Gastroesophageal sphincter (tissue), 4 donors: ENCODE measurements around the gene RNF141. TPM values are rescaled to one million over a fixed set of nuclear protein-coding genes. Genes with fewer than 3 reads are reported as not detected.
A peak's percentile ranks its signal among the peaks of the same experiment; 100 is the strongest.

Source experiments
- ATAC-seq: fragments of 150-250 bp; one replicate; pipeline ENCODE4 v1.9.1; 2016; ENCODE audit warnings: mild to moderate bottlenecking, moderate library complexity
- H3K27ac ChIP-seq, 4 donors: fragments of 200-600 bp; sonication (generic) in 3 of 4; 1 replicate in 3 of 4; 2 replicates in 1 of 4; pipeline ENCODE4 v1.5.1; 2016 to 2019
- H3K27me3 ChIP-seq: fragments of 200-600 bp; sonication (generic); one replicate; pipeline ENCODE4 v1.5.1; 2019
- H3K36me3 ChIP-seq, 2 donors: fragments of 200-600 bp; sonication (generic); one replicate each; pipeline ENCODE4 v1.5.1; 2019; ENCODE audit warnings: control low read depth in 1 of 2
- H3K4me1 ChIP-seq, 3 donors: fragments of 200-600 bp; sonication (generic); 1 replicate in 2 of 3; 2 replicates in 1 of 3; pipeline ENCODE4 v1.5.1; 2016 to 2019; ENCODE audit warnings: control low read depth in 2 of 3
- H3K4me3 ChIP-seq, 2 donors: fragments of 200-600 bp; sonication (generic); one replicate each; pipeline ENCODE4 v1.5.1; 2019; ENCODE audit warnings: mild to moderate bottlenecking in 1 of 2, moderate library complexity in 1 of 2
- H3K9me3 ChIP-seq, 3 donors: fragments of 200-600 bp; sonication (generic); one replicate each; pipeline ENCODE4 v1.5.1; 2017 to 2019; ENCODE audit warnings: control low read depth in 2 of 3
- EP300 ChIP-seq: sonication (generic); formaldehyde crosslinking; IDR thresholded peaks from one replicate; pipeline ENCODE4 v1.6.1; 2017; ENCODE audit warnings: antibody characterized with exemption, mild to moderate bottlenecking
- POLR2A ChIP-seq, 2 donors: fragments of 450-650 bp; IDR thresholded peaks; one replicate each; pipeline ENCODE4 v1.6.1; 2017; ENCODE audit warnings: antibody characterized with exemption in 2 of 2, mild to moderate bottlenecking in 2 of 2, moderate library complexity in 1 of 2
- POLR2AphosphoS5 ChIP-seq: sonication (generic); formaldehyde crosslinking; IDR thresholded peaks from one replicate; pipeline ENCODE4 v1.6.1; 2017; ENCODE audit warnings: antibody characterized with exemption
- WGBS, 2 donors: methylation state at CpG; one replicate each; pipeline ENCODE4 v1.1.5; 2018; ENCODE audit warnings: low coverage in 1 of 2; 5-methylcytosine and 5-hydroxymethylcytosine counted together
- total RNA-seq, 4 donors: library from RNA; depleted of rRNA; stranded (reverse); fragments of >200 nt; gene quantifications; one replicate each; pipeline ENCODE4 v1.1.0, GENCODE V29; 2016
- TF ChIP-seq, protein P1 (sequence below), 4 experiments: fragments of 200-600 bp in 2 of 4; fragments of 450-650 bp in 2 of 4; sonication (generic) in 1 of 4; IDR thresholded peaks; one replicate each; pipeline ENCODE4 v1.5.1; 2017 to 2019; ENCODE audit warnings: antibody characterized with exemption in 4 of 4, mild to moderate bottlenecking in 2 of 4, moderate library complexity in 2 of 4

RNF141 gene
- total RNA-seq, 4 donors from 2014 or later: 28.4 to 44.8 (median 38.1) TPM

DNA sequence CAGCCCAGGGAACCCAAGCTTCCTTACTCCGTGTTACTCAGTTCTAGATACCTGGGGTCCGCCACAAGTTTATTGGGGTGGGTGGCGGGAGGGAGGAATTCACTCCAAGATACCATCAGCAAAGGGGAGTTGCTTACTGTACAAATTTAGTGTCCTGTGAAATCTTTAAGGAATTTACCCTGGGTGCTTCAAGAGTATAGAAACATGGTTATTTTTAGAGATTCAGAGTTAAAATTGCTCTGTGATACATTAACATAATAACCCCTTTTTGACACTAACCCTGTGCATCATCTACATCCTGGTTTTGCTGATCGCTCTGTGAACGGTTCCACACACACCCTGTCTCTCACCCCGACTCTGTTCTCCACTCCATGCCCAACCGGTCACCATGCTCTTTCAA, 46.4 kb upstream of the RNF141 start:
- Histone ChIP-seq H3K36me3 (peaks cover 0 to 60% of the 10 kb centered on the region in 2 donors), H3K4me3 (no peak overlapping the region), H3K9me3 (no peaks in the 10 kb centered on the region), H3K27ac (peak overlapping the region; percentile 83 to 85 (median 84)), H3K27me3 (no peaks in the 10 kb centered on the region), H3K4me1 (peaks cover 4 to 76% (median 18%) of the 10 kb centered on the region in 3 donors)
- 72 to 96% methylated on average over 6 to 7 of the region's 7 CpGs for WGBS, 2 donors
- ATAC-seq: no peak
- no peak for TF ChIP-seq EP300
- no peak for TF ChIP-seq POLR2A (IDR thresholded peaks at IDR 0.05)
- TF ChIP-seq, protein P1, sequence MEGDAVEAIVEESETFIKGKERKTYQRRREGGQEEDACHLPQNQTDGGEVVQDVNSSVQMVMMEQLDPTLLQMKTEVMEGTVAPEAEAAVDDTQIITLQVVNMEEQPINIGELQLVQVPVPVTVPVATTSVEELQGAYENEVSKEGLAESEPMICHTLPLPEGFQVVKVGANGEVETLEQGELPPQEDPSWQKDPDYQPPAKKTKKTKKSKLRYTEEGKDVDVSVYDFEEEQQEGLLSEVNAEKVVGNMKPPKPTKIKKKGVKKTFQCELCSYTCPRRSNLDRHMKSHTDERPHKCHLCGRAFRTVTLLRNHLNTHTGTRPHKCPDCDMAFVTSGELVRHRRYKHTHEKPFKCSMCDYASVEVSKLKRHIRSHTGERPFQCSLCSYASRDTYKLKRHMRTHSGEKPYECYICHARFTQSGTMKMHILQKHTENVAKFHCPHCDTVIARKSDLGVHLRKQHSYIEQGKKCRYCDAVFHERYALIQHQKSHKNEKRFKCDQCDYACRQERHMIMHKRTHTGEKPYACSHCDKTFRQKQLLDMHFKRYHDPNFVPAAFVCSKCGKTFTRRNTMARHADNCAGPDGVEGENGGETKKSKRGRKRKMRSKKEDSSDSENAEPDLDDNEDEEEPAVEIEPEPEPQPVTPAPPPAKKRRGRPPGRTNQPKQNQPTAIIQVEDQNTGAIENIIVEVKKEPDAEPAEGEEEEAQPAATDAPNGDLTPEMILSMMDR (IDR thresholded peaks at IDR 0.05): no peak

DNA sequence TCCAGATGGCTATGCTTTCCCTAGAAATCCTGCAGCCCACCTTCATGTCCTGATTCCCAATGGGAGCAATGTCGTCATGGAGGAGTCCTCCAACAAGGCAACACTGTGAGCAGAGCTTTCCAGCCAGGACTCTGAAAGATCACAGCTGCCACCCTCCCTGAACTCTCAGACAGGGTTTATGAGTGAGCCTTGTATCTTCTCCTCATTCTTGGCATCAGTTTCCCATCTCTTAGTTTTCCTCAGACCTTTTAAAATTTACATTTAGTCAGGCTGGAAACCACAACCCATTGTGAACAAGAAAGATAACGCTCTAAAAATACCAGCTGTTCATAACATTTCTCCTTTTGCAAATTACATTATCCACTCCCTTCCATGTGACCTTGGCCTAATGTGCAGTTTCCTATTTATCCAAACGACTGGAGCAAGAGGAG, 43.1 kb upstream of the RNF141 start:
- Histone ChIP-seq H3K9me3 (no peaks in the 10 kb centered on the region), H3K36me3 (peaks cover 0 to 62% of the 10 kb centered on the region in 2 donors), H3K4me3 (no peak overlapping the region), H3K4me1 (peaks cover 20 to 94% (median 22%) of the 10 kb centered on the region in 3 donors), H3K27ac (peak overlapping the region; percentile 74 to 85 (median 83)), H3K27me3 (no peaks in the 10 kb centered on the region)
- ATAC-seq: no peak
- WGBS, 2 donors: 0 to 6% methylated on average over 3 of the region's 3 CpGs
- TF ChIP-seq POLR2AphosphoS5 (no peak), POLR2A (IDR thresholded peaks at IDR 0.05) (no peak)
- TF ChIP-seq, protein P1 (IDR thresholded peaks at IDR 0.05): no peak

DNA sequence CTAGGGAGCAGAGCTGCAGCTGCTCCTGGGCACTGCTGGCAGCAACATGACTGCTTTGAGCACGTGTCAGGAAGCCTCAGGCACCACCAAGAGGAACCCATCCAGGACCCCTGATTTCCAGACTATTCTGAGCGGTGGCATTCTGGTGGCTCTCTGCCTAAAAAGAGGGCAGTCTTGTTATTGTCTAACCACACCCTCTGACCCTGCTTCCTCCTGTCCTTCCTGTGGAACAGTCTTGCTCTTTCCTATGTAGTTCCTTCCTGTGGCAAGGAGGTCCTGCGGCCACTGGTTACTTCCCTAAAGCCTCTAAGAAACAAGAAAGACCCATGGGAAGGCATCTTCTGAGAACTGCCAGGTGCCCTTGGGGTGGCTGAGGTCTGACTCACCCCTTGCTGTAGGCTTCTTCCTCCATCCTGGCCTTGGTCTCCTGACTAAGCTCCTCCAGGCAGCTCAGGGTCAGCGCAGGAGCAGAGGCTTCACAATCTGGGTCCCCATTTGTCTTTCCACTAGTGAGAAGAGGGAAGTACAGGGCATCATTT, 40.6 kb upstream of the RNF141 start:
- Histone ChIP-seq H3K27ac (peak overlapping the region; percentile 8 to 83 (median 78)), H3K9me3 (no peaks in the 10 kb centered on the region), H3K4me3 (no peak overlapping the region), H3K4me1 (peaks cover 21 to 92% (median 26%) of the 10 kb centered on the region in 3 donors), H3K27me3 (no peaks in the 10 kb centered on the region), H3K36me3 (peaks cover 0 to 69% of the 10 kb centered on the region in 2 donors)
- TF ChIP-seq EP300 (no peak), POLR2A (IDR thresholded peaks at IDR 0.05) (no peak), POLR2AphosphoS5 (peak; percentile 8)
- TF ChIP-seq, protein P1 (IDR thresholded peaks at IDR 0.05): no peak
- peak; percentile 69 for ATAC-seq
- WGBS, 2 donors: 42 to 54% methylated on average over 2 to 3 of the region's 4 CpGs

DNA sequence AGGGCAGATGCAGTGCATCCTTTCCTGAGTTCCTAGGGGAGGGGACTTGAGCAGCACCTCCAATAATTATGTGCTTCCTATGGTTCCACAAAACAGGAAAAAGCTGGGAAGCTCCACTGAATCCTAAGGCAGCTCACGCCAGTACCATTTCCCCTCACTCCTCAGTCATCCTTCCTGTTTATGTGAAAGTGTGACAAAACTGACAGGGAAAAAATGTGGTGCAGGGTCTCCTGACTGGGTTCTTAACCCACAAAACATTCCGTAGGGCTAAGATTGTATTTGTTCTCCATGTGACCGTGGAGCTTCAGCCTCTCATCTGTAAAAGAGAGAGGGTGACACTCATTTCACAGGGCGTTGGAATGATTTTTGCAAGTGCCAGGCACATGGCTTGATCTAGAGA, 39.6 kb upstream of the RNF141 start:
- Histone ChIP-seq H3K36me3 (peaks cover 0 to 78% of the 10 kb centered on the region in 2 donors), H3K4me3 (no peak overlapping the region), H3K27me3 (no peaks in the 10 kb centered on the region), H3K27ac (peak overlapping the region; percentile 74 to 83 (median 79)), H3K4me1 (peaks cover 17 to 84% (median 22%) of the 10 kb centered on the region in 3 donors), H3K9me3 (no peaks in the 10 kb centered on the region)
- WGBS, 2 donors: 70 to 100% methylated on average over 1 to 4 of the region's 4 CpGs
- no peak for ATAC-seq
- TF ChIP-seq EP300: no peak
- TF ChIP-seq, protein P1 (IDR thresholded peaks at IDR 0.05): no peak
- TF ChIP-seq POLR2A (IDR thresholded peaks at IDR 0.05): no peak
- no peak for TF ChIP-seq POLR2AphosphoS5

DNA sequence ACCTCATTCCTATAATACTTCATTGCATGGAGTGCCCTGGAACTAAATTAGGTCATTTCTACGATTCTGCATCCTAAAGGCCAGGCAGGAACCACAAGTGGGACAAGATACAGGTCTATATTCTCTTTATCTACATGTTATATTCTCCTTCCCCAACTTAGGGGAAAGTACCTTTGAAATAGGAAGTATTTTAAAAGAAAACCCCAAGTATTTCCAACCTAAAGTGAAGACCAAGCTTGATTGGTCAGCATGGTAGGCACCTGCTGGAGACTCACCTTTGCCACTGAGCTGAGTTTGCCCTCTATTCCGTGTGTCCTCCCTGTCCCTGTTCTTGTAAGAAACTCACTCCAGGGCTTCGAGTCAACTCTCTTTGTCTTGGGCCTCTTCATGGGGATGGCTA, 38.7 kb upstream of the RNF141 start:
- Histone ChIP-seq H3K4me1 (peaks cover 17 to 81% (median 22%) of the 10 kb centered on the region in 3 donors), H3K27ac (peak overlapping the region; percentile 74 to 83 (median 79)), H3K9me3 (no peaks in the 10 kb centered on the region), H3K36me3 (peaks cover 0 to 88% of the 10 kb centered on the region in 2 donors), H3K4me3 (no peak overlapping the region), H3K27me3 (no peaks in the 10 kb centered on the region)
- WGBS, 2 donors: 92% methylated on average over 3 of the region's 3 CpGs; no CpG with 5 or more reads in 1 of the 2 donors
- TF ChIP-seq POLR2AphosphoS5 (no peak), POLR2A (IDR thresholded peaks at IDR 0.05) (no peak), EP300 (no peak)
- TF ChIP-seq, protein P1 (IDR thresholded peaks at IDR 0.05): no peak
- no peak for ATAC-seq
